Suprapubic skin (tissue), 3 donors: ENCODE data around the gene GPR35.

Experiments used
- CTCF ChIP-seq, 2 donors: fragments of 200-600 bp in 1 of 2; fragments of 450-650 bp in 1 of 2; sonication (generic) in 1 of 2; IDR thresholded peaks; one replicate each; pipeline ENCODE4 v1.5.1; 2016 to 2019; ENCODE audit warnings: antibody characterized with exemption in 2 of 2, mild to moderate bottlenecking in 1 of 2, moderate library complexity in 1 of 2
- EP300 ChIP-seq: sonication (generic); formaldehyde crosslinking; IDR thresholded peaks from one replicate; pipeline ENCODE4 v1.6.1; 2017; ENCODE audit warnings: antibody characterized with exemption
- POLR2A ChIP-seq, 2 donors: fragments of 450-650 bp; IDR thresholded peaks; one replicate each; pipeline ENCODE4 v1.6.1; 2017; ENCODE audit warnings: antibody characterized with exemption in 2 of 2, mild to moderate bottlenecking in 2 of 2, moderate library complexity in 2 of 2

GRCh38 chr2:240604291-240604938 is 20.9 kb upstream of the GPR35 start:
- TF ChIP-seq EP300 (no peak), CTCF (IDR thresholded peaks at IDR 0.05) (peak in 1 of 2 donors; percentile 47), POLR2A (IDR thresholded peaks at IDR 0.05) (no peak)
